Measurements from ENCODE around the gene RPAP3.

DNA sequence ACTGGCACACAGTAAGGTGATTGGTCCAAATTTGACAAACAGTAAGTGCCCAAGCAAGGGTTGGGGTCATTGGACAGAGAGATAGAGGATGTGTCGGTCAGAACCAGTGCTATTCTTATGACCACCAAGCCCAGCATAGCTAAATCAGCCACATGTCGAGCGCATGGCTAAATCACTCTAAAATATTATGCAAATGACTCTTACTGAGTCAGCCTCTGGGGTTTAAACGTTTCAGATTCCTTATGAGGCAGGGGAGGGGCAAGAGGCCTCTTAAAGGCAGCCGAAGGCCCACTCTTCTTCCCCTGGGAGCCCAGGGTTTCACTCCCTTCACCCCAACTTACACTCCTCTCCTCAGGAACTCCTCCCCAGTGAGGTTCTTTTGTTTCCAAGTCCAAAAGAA is 20.1 kb upstream of the RPAP3 start:
- no peak for TF ChIP-seq CTCF (conservative IDR thresholded peaks at IDR 0.05; ENCODE audit: low read depth, low read length)
- TF ChIP-seq, protein P1, sequence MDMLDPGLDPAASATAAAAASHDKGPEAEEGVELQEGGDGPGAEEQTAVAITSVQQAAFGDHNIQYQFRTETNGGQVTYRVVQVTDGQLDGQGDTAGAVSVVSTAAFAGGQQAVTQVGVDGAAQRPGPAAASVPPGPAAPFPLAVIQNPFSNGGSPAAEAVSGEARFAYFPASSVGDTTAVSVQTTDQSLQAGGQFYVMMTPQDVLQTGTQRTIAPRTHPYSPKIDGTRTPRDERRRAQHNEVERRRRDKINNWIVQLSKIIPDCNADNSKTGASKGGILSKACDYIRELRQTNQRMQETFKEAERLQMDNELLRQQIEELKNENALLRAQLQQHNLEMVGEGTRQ (IDR thresholded peaks at IDR 0.05; ENCODE audit: low read depth, low read length) = no peak
- no peak for TF ChIP-seq POLR2A (IDR thresholded peaks at IDR 0.05; ENCODE audit: low read depth, low read length)
- no peak for TF ChIP-seq RFX5 (IDR thresholded peaks at IDR 0.05; ENCODE audit: low read depth, low read length)
- no peak for TF ChIP-seq CHD1 (IDR thresholded peaks at IDR 0.05; ENCODE audit: low read depth, low read length)
- TF ChIP-seq CEBPB (IDR thresholded peaks at IDR 0.05; ENCODE audit: low read depth, low read length) = peak; percentile 58
- TF ChIP-seq MAZ (IDR thresholded peaks at IDR 0.05; ENCODE audit: borderline replicate concordance, low read depth, low read length) = peak; percentile 74; the same call in 1 of the 2 replicates
- no peak for TF ChIP-seq RCOR1 (IDR thresholded peaks at IDR 0.05; ENCODE audit: insufficient replicate concordance, low read length)
- peak; percentile 89; the same call in 1 of the 2 replicates for TF ChIP-seq MXI1 (IDR thresholded peaks at IDR 0.05; ENCODE audit: borderline replicate concordance, low read depth, low read length)
- no peak for TF ChIP-seq NFE2L2 (IDR thresholded peaks at IDR 0.05; ENCODE audit: low read depth, low read length)
- no peak for TF ChIP-seq RAD21 (IDR thresholded peaks at IDR 0.05; ENCODE audit: low read length)
